GM19240 (cell line): ENCODE results near the gene CPNE7.
"Not testable (repeated sequence)": the region's sequence is repeated elsewhere in the genome, so short reads cannot be mapped to it uniquely, and the experiment has no call there.

Source experiments
- DNase-seq: peaks from one replicate; pipeline ENCODE4 v3.0.0; 2011; ENCODE audit warnings: low spot score; ENCODE audit not compliant: insufficient read length

CPNE7 gene

GRCh38 chr16:89582614-89583196 is 7.1 kb downstream of the CPNE7 start:
- DNase-seq = no peak

DNA sequence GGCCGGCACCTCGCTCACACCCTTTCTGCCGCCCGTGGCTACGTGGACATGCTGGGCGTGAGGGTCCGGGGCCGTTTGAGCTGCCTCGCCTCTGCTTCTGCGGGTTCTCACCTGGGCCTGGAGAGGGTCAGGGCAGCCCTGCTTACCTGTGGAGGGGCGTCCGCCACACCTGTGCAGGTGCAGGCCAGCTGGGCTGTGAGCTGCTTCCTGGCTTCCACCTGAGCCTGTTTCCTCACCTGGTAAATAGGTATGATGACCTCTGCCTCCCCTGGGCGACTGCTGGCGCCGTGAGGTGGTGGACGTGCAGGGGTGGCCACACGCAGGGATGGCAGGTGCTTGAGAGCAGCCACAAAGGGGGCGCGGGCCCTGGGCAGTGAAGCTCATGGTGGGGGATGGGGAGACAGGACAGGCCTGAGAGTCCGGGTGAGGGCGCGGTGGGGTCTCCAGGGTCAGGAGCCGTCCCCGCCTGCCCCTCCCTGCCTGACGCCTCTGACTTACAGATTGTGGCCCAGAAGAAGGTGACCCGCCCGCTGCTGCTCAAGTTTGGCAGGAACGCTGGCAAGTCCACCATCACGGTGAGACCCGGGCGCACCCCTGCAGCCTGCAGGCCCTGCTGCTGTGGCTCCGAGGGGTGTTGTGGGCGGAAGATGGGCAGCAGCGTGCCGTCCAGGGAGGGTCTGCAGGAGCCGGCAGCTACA is 7.8 kb downstream of the CPNE7 start:
- DNase-seq = no peak

DNA sequence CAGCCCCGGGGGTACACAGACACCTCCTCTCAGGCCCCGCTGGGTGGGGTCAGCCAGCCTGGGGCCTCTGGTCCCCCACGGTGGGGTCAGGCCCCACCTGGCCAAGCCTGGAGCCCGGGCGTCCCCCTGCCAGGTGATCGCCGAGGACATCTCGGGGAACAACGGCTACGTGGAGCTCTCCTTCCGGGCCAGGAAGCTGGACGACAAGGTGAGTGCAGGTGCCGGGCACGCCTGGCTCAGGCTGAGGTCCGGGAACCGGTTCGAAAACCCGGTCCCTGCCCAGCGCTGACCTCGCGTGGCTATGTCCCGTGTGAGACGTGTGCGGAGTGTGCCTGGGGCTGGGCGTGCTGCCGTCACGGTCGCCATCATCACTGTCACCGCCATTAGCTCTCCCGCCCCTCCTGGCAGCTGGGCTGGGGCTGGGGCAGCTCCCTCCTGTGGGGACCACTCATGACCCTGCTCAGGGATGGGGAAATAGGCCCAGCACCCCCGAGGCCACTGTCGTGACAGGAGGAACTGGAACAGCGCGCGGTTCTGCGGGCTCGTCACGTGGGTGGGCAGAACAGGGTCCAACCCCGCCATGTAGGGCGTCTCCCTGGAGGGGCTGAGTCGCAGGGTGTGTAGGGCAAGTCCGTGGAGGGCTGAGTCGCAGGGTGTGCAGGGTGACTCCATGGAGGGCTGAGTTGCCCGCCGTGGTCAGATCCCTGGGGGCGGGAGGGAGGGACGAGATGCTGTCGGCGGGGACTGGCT is 8.5 kb downstream of the CPNE7 start:
- DNase-seq = no peak

GRCh38 chr16:89584768-89585549 is 9.4 kb downstream of the CPNE7 start:
- no peak for DNase-seq

DNA sequence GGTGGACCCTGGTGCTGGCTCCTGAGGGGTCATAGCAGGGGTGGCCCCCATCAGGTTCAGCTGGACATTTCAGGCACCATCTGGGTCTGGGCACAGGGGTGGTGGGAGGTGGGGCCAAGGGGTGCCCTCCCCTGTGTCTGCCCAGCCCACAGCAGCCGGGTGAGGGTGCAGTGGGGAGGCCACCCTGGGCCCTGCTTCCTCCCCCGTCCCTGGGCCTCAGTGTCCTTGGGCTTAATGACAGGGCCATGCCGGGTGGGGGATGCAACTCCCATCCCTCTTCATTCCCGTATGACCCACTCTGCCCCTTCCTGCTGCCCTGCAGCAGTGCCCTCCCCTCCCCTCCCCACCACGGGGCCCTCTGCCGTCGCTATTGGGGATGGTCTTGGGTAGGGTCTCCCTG is 10.7 kb downstream of the CPNE7 start:
- no peak for DNase-seq

DNA sequence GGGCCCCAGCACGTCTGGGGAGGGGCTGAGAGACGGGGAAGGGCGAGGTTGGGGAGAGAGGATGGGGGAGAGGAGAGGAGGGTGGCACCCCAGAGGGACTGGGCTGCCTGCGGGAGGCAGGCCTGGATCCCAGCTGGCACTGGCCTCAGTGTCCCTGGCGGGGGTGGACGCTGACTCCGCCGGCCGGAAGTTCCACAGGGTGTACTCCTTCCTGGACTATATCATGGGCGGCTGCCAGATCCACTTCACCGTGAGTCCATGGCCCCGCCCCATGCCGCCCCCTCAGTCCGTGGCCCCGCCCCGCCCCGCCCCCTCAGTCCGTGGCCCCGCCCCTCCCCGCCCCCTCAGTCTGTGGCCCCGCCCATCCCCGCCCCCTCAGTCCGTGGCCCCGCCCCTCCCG is 11.3 kb downstream of the CPNE7 start:
- DNase-seq = no peak

- not testable (repeated sequence) for DNase-seq
Measured at GRCh38 chr16:89587676-89588075, 12.1 kb downstream of the CPNE7 start.

- DNase-seq = no peak
Measured at GRCh38 chr16:89588413-89589109, 13.0 kb downstream of the CPNE7 start.

DNA sequence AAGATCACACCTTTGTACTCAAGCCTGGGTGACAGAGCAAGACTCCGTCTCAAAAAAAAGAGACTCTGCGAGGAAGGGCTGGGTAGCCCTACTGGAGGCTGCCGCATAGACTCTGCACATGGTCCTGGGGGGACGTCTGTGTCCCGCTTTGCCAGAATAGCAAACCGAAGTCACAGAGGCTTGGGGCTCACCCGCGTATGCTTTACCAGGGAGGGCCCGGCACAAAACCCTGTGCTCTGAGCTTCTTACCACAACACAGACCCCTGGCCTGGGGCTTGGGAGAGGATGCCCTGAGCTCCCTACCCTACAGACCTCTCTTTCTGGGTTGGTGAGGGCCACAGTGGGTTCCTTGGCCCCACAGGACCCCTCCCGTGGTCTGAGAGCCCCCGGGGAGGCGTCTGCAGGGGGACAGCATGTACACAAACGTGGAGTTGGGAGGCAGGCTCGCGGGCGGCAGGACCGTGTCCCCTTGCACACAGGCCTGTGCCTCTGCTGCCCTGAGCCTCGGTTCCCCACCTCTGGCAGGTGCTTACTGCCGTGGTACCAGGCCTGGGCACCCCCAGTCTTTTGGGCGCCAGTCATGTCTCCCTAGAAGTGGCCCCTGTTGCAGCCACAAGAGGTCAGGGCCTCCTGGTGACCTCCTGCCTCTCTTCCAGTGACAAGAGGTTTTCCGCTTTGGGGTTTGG is 13.8 kb downstream of the CPNE7 start:
- DNase-seq = no peak

DNA sequence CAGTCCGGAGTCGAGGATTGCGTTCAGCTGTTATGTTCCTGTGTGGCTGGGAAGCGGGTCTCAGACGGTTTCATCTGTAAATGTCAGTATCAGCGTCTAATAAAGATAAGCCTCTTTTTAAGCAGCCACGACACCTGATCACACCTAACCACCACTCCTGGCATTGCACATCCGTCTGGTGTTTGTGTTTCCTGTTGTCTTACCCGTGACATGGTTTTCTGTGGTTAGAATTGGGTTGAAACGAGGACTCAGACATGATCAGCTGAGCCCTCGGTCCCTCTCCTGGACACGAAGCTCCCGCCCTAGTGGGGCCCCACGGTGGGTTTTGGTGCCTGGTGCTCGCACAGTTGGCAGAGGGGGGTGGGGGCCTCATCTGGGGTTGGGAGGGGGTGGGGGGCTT is 18.3 kb downstream of the CPNE7 start:
- no peak for DNase-seq

- DNase-seq = no peak
Measured at GRCh38 chr16:89595330-89596060, 19.9 kb downstream of the CPNE7 start.

DNA sequence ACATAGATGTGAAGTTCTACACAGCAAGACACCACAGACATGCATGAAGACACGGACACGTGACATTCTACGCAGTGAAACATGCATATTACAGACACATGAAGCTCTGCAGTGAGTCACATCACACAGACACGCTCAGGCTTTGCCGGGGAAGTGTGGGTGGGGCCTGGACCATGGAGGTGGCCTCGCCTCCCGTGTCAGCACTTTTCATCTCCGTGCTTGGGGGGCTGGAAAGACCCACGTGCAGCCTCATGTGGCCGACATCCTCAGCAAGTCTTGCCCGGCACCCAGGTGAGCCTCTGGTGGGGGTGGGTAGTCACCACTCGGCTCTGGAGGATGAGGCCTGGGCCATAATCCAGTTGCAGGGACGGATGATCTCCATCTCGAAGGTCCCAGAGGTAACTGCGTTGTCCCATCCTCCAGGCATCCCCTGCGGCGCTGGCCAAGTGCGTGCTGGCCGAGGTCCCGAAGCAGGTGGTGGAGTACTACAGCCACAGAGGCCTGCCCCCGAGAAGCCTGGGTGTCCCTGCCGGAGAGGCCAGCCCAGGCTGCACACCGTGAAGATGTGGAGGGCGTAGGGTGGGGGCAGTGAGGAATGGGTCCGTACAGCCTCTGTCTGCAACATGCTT is 20.6 kb downstream of the CPNE7 start:
- DNase-seq = no peak

- DNase-seq = no peak
Measured at GRCh38 chr16:89596957-89597649, 21.5 kb downstream of the CPNE7 start.

- no peak for DNase-seq
Measured at GRCh38 chr16:89598199-89598598, 22.6 kb downstream of the CPNE7 start.

- no peak for DNase-seq
Measured at GRCh38 chr16:89599451-89599858, 23.9 kb downstream of the CPNE7 start.

DNA sequence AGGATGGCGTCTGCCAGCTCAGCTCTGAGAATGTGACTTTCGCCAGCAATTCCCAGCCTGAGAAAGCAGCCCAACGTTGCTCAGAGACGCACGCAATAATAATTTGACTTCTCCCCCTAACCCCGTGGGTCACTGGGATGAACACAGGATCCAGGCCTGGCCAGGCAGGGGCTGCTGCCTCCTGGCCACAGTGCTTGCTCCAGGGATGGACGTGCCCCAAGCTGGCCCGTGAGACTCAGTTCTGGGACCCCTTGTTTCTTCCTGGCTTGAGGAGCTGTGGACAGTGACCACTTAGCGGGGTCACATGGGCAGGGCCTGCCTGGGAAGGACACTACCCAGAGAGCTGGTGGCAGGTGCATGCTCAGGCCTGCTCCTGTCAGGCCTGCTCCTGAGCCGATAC is 24.3 kb downstream of the CPNE7 start:
- no peak for DNase-seq

DNA sequence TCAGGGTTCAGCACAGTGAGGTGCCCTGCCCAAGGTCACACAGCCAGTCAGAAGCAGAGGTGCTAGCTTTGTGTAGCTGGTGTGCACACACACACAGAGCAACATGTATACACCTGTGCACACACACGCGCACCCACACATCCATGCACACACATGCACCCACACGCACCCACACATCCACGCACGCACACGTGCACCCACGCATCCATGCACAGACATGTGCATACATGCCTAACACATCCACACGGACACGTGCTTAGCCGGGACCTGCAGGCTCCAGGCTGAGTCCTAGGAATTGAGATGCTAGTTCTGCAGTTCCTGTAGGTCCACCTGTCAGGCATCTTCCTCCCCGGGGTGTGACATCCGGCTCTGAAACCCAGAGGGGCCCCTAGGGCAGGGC is 24.9 kb downstream of the CPNE7 start:
- no peak for DNase-seq

DNA sequence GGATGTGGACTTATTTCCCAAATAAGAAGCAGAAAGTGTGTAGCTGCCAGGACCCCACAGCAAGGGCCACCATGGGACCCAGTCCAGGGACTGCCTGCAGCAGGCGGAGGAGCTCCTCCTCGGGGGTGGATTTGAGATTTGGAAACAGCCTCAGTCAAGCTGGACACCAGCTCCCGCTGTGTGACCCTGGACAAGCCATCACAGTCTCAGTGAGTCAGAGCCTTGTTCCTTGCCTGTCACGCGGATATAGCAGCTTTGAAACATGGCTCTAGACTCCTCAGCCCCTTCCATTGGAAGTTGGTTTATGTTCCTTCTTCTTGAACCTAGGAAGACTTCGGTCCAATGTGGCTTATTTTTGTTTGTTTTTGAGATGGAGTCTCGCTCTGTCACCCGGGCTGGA is 25.4 kb downstream of the CPNE7 start:
- no peak for DNase-seq

- DNase-seq = no peak
Measured at GRCh38 chr16:89601906-89602272, 26.3 kb downstream of the CPNE7 start.
